ENCODE results near the gene HOOK2.

GRCh38 chr19:12778017-12778904, 2.9 kb upstream of the HOOK2 start:
- TF ChIP-seq POLR2A (IDR thresholded peaks at IDR 0.05) (peak in 1 of 2 donors; percentile 48), CTCF (IDR thresholded peaks at IDR 0.05) (peak in 1 of 6 experiments; percentile 7)
